Measurements from ENCODE around the gene SAP30.

- TF ChIP-seq POLR2AphosphoS5 (IDR thresholded peaks at IDR 0.05) (no peak), POLR2A (IDR thresholded peaks at IDR 0.05) (no peak), CTCF (IDR thresholded peaks at IDR 0.05) (no peak)
Observed at GRCh38 chr4:173333658-173334084, 37.1 kb upstream of the SAP30 start.
